H1 (cell line): Measurements from ENCODE around the gene HMG20A. TPM values are rescaled to one million over a fixed set of nuclear protein-coding genes. Genes with fewer than 3 reads are reported as not detected.

Experiments
- CTCF ChIA-PET: fragments of 300-600 bp; sonication (Branson Sonifier 250); formaldehyde crosslinking; loops from one replicate; lab custom pipeline; 2021; ENCODE audit not compliant: partially characterized antibody; lab: Charles Lee
- POLR2A ChIA-PET: fragments of 300-600 bp; sonication (Branson Sonifier 250); formaldehyde crosslinking; loops from one replicate; lab custom pipeline; 2021; ENCODE audit warnings: inconsistent platforms; ENCODE audit not compliant: partially characterized antibody; lab: Charles Lee
- DNase-seq, 2 experiments: peaks; one replicate each; pipeline versions ENCODE4 v3.0.0 to v3.0.0-alpha.2; 2010 to 2022; ENCODE audit warnings: low spot score in 2 of 2, low read depth in 1 of 2, mixed read lengths in 1 of 2
- FAIRE-seq: peaks from 2 replicates; lab custom pipeline; 2011; peaks lifted over from hg19 to GRCh38; lab: Jason Lieb, UNC
- H2AFZ ChIP-seq: 2 replicates; pipeline ENCODE4 v1.8.1; 2012; ENCODE audit warnings: low read length, inconsistent platforms
- H2AK5ac ChIP-seq: 2 replicates; pipeline ENCODE4 v1.6.1; 2013; ENCODE audit warnings: low read depth, low read length
- H2BK120ac ChIP-seq: replicated peaks from 2 replicates; pipeline ENCODE3; 2013; ENCODE audit warnings: low read depth, low read length, inconsistent platforms
- H2BK12ac ChIP-seq: 2 replicates; pipeline ENCODE4 v1.6.1; 2013; ENCODE audit warnings: low read depth, low read length
- H2BK15ac ChIP-seq: 2 replicates; pipeline ENCODE4 v1.6.1; 2013; ENCODE audit warnings: low read length
- H2BK20ac ChIP-seq: 2 replicates; pipeline ENCODE4 v1.6.1; 2013; ENCODE audit warnings: low read length
- H2BK5ac ChIP-seq: 2 replicates; pipeline ENCODE4 v1.6.1; 2013; ENCODE audit warnings: low read depth, low read length
- H3K14ac ChIP-seq: 2 replicates; pipeline ENCODE4 v1.6.1; 2013; ENCODE audit warnings: inconsistent platforms; ENCODE audit not compliant: insufficient read length
- H3K18ac ChIP-seq: 2 replicates; pipeline ENCODE4 v1.6.1; 2013; ENCODE audit warnings: low read length; ENCODE audit errors: extremely low read depth
- H3K23ac ChIP-seq: 2 replicates; pipeline ENCODE4 v1.6.1; 2013; ENCODE audit warnings: inconsistent platforms; ENCODE audit not compliant: insufficient read length
- H3K23me2 ChIP-seq: 2 replicates; pipeline ENCODE4 v1.6.1; 2013; ENCODE audit warnings: low read depth, low read length
- H3K27ac ChIP-seq: 2 replicates; pipeline ENCODE4 v1.6.1; 2011; ENCODE audit warnings: low read depth, low read length, inconsistent platforms
- H3K27me3 ChIP-seq, 4 experiments: replicated peaks in 1 of 4; 1 replicate in 1 of 4; 2 replicates in 3 of 4; pipeline versions ENCODE4 v1.6.1 to v1.8.1; 2011 to 2013; ENCODE audit warnings: low read length in 3 of 4, mild to moderate bottlenecking in 3 of 4, inconsistent platforms in 2 of 4, mixed read lengths in 2 of 4, moderate library complexity in 1 of 4; ENCODE audit not compliant: control insufficient read depth in 3 of 4, insufficient read depth in 3 of 4; ENCODE audit errors: extremely low read depth in 1 of 4
- H3K36me3 ChIP-seq, 4 experiments: 2 replicates each; pipeline versions ENCODE4 v1.6.1 to v1.8.1; 2011 to 2013; ENCODE audit warnings: mild to moderate bottlenecking in 4 of 4, low read length in 3 of 4, moderate library complexity in 2 of 4, control low read depth in 1 of 4, inconsistent platforms in 1 of 4; ENCODE audit not compliant: insufficient read depth in 4 of 4, control insufficient read depth in 2 of 4
- H3K4ac ChIP-seq: replicated peaks from 2 replicates; pipeline ENCODE3; 2013; ENCODE audit warnings: low read length, low read depth, mixed read lengths, inconsistent platforms; ENCODE audit not compliant: insufficient read length
- H3K4me1 ChIP-seq, 4 experiments: replicated peaks in 1 of 4; 1 replicate in 1 of 4; 2 replicates in 3 of 4; pipeline versions ENCODE4 v1.6.1 to v1.8.1; 2011 to 2013; ENCODE audit warnings: low read length in 3 of 4, inconsistent platforms in 2 of 4, mixed read lengths in 1 of 4; ENCODE audit not compliant: insufficient read depth in 4 of 4, control insufficient read depth in 3 of 4
- H3K4me2 ChIP-seq, 2 experiments: 2 replicates each; pipeline versions ENCODE4 v1.6.1 to v1.8.1; 2011 to 2013; ENCODE audit warnings: low read depth in 2 of 2, low read length in 2 of 2, control low read depth in 1 of 2, inconsistent platforms in 1 of 2, mild to moderate bottlenecking in 1 of 2; ENCODE audit not compliant: insufficient read depth in 1 of 2
- H3K4me3 ChIP-seq, 4 experiments: fragments of 200-600, 300-600 bp in 1 of 4; sonication (generic), shearing (Covaris generic), sonication (Bioruptor Twin) in 1 of 4; 2 replicates each; pipeline versions ENCODE4 v1.5.1 to v1.8.1; 2011 to 2016; ENCODE audit warnings: low read length in 4 of 4, low read depth in 3 of 4, control low read depth in 2 of 4, inconsistent platforms in 2 of 4, mild to moderate bottlenecking in 2 of 4, mixed read lengths in 1 of 4, moderate library complexity in 1 of 4; ENCODE audit not compliant: insufficient read depth in 2 of 4; ENCODE audit errors: extremely low read depth in 1 of 4
- H3K56ac ChIP-seq: replicated peaks from 2 replicates; pipeline ENCODE3; 2013; ENCODE audit warnings: low read depth, mild to moderate bottlenecking, mixed read lengths, low read length, inconsistent platforms; ENCODE audit not compliant: insufficient read length
- H3K79me1 ChIP-seq: 2 replicates; pipeline ENCODE4 v1.6.1; 2013; ENCODE audit warnings: low read depth, low read length, control low read depth
- H3K79me2 ChIP-seq, 2 experiments: 2 replicates each; pipeline versions ENCODE4 v1.6.1 to v1.8.1; 2012 to 2013; ENCODE audit warnings: low read length in 2 of 2, mild to moderate bottlenecking in 2 of 2, inconsistent platforms in 1 of 2; ENCODE audit not compliant: insufficient read depth in 2 of 2, control insufficient read depth in 1 of 2
- H3K9ac ChIP-seq, 4 experiments: replicated peaks in 1 of 4; 1 replicate in 1 of 4; 2 replicates in 3 of 4; pipeline versions ENCODE4 v1.6.1 to v1.8.1; 2011 to 2013; ENCODE audit warnings: low read depth in 3 of 4, low read length in 3 of 4, control low read depth in 2 of 4, mild to moderate bottlenecking in 2 of 4, moderate library complexity in 2 of 4, inconsistent platforms in 1 of 4; ENCODE audit errors: extremely low read depth in 1 of 4
- H3K9me3 ChIP-seq, 2 experiments: 2 replicates each; pipeline versions ENCODE4 v1.6.1 to v1.8.1; 2012 to 2013; ENCODE audit warnings: mild to moderate bottlenecking in 2 of 2, moderate library complexity in 2 of 2, control low read depth in 1 of 2, inconsistent platforms in 1 of 2, low read depth in 1 of 2, low read length in 1 of 2, mixed read lengths in 1 of 2; ENCODE audit not compliant: insufficient read depth in 2 of 2
- H4K20me1 ChIP-seq, 2 experiments: replicated peaks in 1 of 2; 2 replicates each; pipeline versions ENCODE3 to v1.8.1; 2011 to 2013; ENCODE audit warnings: inconsistent platforms in 2 of 2, low read length in 2 of 2, mild to moderate bottlenecking in 1 of 2; ENCODE audit not compliant: insufficient read depth in 2 of 2, control insufficient read depth in 1 of 2
- H4K5ac ChIP-seq: 2 replicates; pipeline ENCODE4 v1.6.1; 2013; ENCODE audit warnings: low read length, low read depth, mixed read lengths, inconsistent platforms; ENCODE audit not compliant: insufficient read length
- H4K8ac ChIP-seq: 2 replicates; pipeline ENCODE4 v1.8.0; 2013; ENCODE audit warnings: mild to moderate bottlenecking, moderate library complexity, low read length, inconsistent platforms; ENCODE audit not compliant: insufficient read depth; ENCODE audit errors: extremely low read depth
- H4K91ac ChIP-seq: replicated peaks from 2 replicates; pipeline ENCODE3; 2013; ENCODE audit warnings: low read length, mixed read lengths, inconsistent platforms; ENCODE audit not compliant: insufficient read length
- BCL11A ChIP-seq, 2 experiments: IDR thresholded peaks; one replicate each; pipeline ENCODE4 v1.6.1; 2011; ENCODE audit warnings: low read depth in 2 of 2, low read length in 2 of 2, mild to moderate bottlenecking in 2 of 2
- CBX5 ChIP-seq: fragments of 300-800, 300-1000 bp; sonication (generic); IDR thresholded peaks from 2 replicates; pipeline ENCODE4 v1.7.1; 2016; ENCODE audit warnings: antibody characterized with exemption, low read length, low read depth
- GABPA ChIP-seq: IDR thresholded peaks from 2 replicates; pipeline ENCODE4 v1.6.1; 2011; ENCODE audit warnings: mild to moderate bottlenecking, low read length, moderate library complexity, borderline replicate concordance; ENCODE audit not compliant: insufficient read depth
- HDAC6 ChIP-seq: IDR thresholded peaks from one replicate; pipeline ENCODE4 v1.7.1; 2012; ENCODE audit warnings: low read depth, mild to moderate bottlenecking, inconsistent platforms, low read length, moderate library complexity
- KDM1A ChIP-seq: fragments of 200-600, 300-600 bp; sonication (generic); IDR thresholded peaks from 2 replicates; pipeline ENCODE4 v1.7.1; 2016; ENCODE audit warnings: mild to moderate bottlenecking, low read length, borderline replicate concordance
- MAFK ChIP-seq: IDR thresholded peaks from 2 replicates; pipeline ENCODE4 v1.6.1; 2012; ENCODE audit warnings: low read depth, mild to moderate bottlenecking, improper control_type of control experiment, low read length
- POU5F1 ChIP-seq: IDR thresholded peaks from 2 replicates; pipeline ENCODE4 v1.6.1; 2011; ENCODE audit warnings: low read depth, mild to moderate bottlenecking, low read length, moderate library complexity
- SIN3A ChIP-seq, 2 experiments: IDR thresholded peaks in 1 of 2; conservative IDR thresholded peaks in 1 of 2; 2 replicates each; pipeline ENCODE4 v1.6.1; 2011 to 2012; ENCODE audit warnings: low read length in 2 of 2, improper control_type of control experiment in 1 of 2, low read depth in 1 of 2, mild to moderate bottlenecking in 1 of 2
- polyA plus RNA-seq, 7 experiments: library from polyadenylated mRNA; depleted of rRNA in 3 of 7; stranded (reverse) in 5 of 7; unstranded in 2 of 7; fragments of >200 nt in 5 of 7; fragments of 200-250 nt in 2 of 7; gene quantifications; 1 replicate in 5 of 7; 2 replicates in 1 of 7; 4 replicates in 1 of 7; pipeline versions ENCODE4 v1.2.1 to v1.2.3, GENCODE V29; 2011 to 2013; ENCODE audit warnings: missing spikeins in 2 of 7, mixed read lengths in 2 of 7
- total RNA-seq: library from RNA; stranded (reverse); fragmentation: NEBNext Ultra II Directional; extraction: Animal tissue kit (Norgen Biotek cat#: 25700); gene quantifications from 2 replicates; pipeline ENCODE4 v1.2.1, GENCODE V29; 2021
- TF ChIP-seq, protein P1 (sequence below): IDR thresholded peaks from 2 replicates; pipeline ENCODE4 v1.6.1; 2011; ENCODE audit warnings: low read depth, mild to moderate bottlenecking, low read length; ENCODE audit not compliant: insufficient read depth

Gene HMG20A
- total and polyA plus RNA-seq, 2 of the 8 experiments (the other 6 are each of a cell fraction or from before 2014, with no cell fraction given) = 52.1 to 59.7 TPM

DNA sequence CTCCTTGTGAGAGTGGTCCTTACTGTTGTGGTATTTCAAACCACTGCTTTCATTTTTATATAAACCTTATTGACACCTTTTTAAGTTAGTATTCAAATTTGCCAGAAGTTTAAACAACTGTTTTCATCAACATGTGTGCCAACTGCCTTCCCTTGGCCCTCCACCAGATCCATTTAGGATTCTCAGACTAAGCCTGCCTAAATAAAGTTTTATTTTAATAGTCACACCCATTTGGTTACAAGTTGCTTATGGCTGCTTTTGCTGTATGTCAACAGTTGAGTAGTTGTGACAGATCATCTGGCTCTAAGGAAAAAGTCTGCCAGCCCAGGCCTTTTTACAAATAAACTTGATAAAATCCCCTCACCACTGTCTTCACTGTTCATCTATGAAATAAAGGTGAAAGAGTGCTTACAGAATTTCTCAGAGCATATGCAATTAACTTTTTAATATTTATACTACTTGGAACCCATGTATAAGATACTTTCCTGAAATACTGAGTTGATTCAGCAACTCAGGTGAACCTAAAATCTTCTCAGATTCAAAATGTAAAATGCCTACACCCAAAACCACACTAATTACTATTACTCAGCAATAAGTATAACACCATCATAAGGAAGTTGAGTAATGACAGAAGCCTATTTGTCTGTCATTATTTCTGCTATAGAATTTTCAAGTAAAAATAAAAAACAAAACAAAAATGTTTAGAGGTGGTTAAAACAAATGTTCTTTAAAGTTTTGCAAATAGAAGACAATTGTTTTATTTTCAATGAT, 35.9 kb upstream of the HMG20A start:
- H3K27ac ChIP-seq = no peak overlapping the region
- H2BK20ac ChIP-seq = no peak overlapping the region
- no peak overlapping the region for H3K9ac ChIP-seq
- H2AK5ac ChIP-seq = no peak overlapping the region
- no peaks in the 10 kb centered on the region for H3K9me3 ChIP-seq
- no peak overlapping the region for H3K4me2 ChIP-seq
- H2BK5ac ChIP-seq = no peak overlapping the region
- no peak overlapping the region for H2BK120ac ChIP-seq
- ChIA-PET CTCF (interaction anchor here (0.6 to 1.4 kb wide), 3 partner anchors 9 to 154 kb away, joined by 3 to 4 read pairs (median 3); no protein-coding TSS in a partner anchor), POLR2A (no interaction called here)
- no peak overlapping the region for H3K4me3 ChIP-seq
- H3K79me2 ChIP-seq = peaks cover 0 to 80% of the 10 kb centered on the region in 2 experiments; a peak in 2 of 4 replicates
- H4K8ac ChIP-seq = no peak overlapping the region
- no peaks in the 10 kb centered on the region for H3K23me2 ChIP-seq
- H3K79me1 ChIP-seq = peaks cover 3% of the 10 kb centered on the region; the same call in 1 of the 2 replicates
- no peak overlapping the region for H3K18ac ChIP-seq
- no peak overlapping the region for H3K56ac ChIP-seq
- no peak overlapping the region for H3K23ac ChIP-seq
- no peaks in the 10 kb centered on the region for H3K27me3 ChIP-seq
- no peak overlapping the region for H4K5ac ChIP-seq
- no peak overlapping the region for H3K14ac ChIP-seq
- H4K91ac ChIP-seq = no peak overlapping the region
- H4K20me1 ChIP-seq = no peaks in the 10 kb centered on the region
- DNase-seq = no peak
- H3K36me3 ChIP-seq = no peaks in the 10 kb centered on the region
- H3K4me1 ChIP-seq = peaks cover 0 to 2% (median under 1%) of the 10 kb centered on the region in 4 experiments; a peak in 2 of 7 replicates
- no peak overlapping the region for H2BK15ac ChIP-seq
- FAIRE-seq = no peak
- H2AFZ ChIP-seq = no peak overlapping the region
- H2BK12ac ChIP-seq = no peak overlapping the region
- no peak overlapping the region for H3K4ac ChIP-seq
- TF ChIP-seq MAFK (no peak), KDM1A (no peak), BCL11A (IDR thresholded peaks at IDR 0.05; ENCODE audit: low read depth in 2 of 2, low read length in 2 of 2) (no peak), HDAC6 (no peak), CBX5 (no peak), GABPA (no peak), SIN3A (conservative IDR thresholded peaks at IDR 0.05 in 1 of 2, IDR thresholded peaks at IDR 0.05 in 1 of 2; ENCODE audit: low read depth in 1 of 2, low read length in 2 of 2) (no peak), POU5F1 (no peak)
- TF ChIP-seq, protein P1, sequence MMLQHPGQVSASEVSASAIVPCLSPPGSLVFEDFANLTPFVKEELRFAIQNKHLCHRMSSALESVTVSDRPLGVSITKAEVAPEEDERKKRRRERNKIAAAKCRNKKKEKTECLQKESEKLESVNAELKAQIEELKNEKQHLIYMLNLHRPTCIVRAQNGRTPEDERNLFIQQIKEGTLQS = no peak
